ENCODE results near the gene TMEM156. TPM values are rescaled to one million over a fixed set of nuclear protein-coding genes. Genes with fewer than 3 reads are reported as not detected.

TMEM156 gene
- total RNA-seq, 1 donor from 2014 or later = not detected

DNA sequence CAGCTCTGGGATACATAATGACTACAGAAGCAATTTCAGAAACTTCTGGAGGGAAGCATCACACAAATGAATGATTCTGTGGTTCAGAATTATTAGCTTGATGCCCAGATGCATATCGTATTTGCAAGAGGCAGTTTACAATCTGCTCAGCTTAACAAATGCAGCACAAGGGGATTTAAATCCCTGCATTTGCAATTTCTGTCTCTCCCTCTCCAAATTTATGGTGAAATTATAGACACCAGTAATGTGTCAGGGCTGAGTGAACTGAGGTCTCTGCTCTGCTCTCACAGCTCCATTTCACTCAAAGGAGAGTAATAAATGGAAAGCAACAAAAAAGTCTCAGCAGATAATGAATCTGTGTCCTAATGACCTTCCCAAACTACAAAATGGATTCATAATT, 80.2 kb downstream of the TMEM156 start:
- Histone ChIP-seq H3K4me3 (no peak overlapping the region), H3K9me3 (no peaks in the 10 kb centered on the region), H3K4me1 (no peaks in the 10 kb centered on the region), H3K36me3 (no peaks in the 10 kb centered on the region), H3K27ac (no peak overlapping the region), H3K27me3 (no peaks in the 10 kb centered on the region)
- TF ChIP-seq, protein P1, sequence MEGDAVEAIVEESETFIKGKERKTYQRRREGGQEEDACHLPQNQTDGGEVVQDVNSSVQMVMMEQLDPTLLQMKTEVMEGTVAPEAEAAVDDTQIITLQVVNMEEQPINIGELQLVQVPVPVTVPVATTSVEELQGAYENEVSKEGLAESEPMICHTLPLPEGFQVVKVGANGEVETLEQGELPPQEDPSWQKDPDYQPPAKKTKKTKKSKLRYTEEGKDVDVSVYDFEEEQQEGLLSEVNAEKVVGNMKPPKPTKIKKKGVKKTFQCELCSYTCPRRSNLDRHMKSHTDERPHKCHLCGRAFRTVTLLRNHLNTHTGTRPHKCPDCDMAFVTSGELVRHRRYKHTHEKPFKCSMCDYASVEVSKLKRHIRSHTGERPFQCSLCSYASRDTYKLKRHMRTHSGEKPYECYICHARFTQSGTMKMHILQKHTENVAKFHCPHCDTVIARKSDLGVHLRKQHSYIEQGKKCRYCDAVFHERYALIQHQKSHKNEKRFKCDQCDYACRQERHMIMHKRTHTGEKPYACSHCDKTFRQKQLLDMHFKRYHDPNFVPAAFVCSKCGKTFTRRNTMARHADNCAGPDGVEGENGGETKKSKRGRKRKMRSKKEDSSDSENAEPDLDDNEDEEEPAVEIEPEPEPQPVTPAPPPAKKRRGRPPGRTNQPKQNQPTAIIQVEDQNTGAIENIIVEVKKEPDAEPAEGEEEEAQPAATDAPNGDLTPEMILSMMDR (IDR thresholded peaks at IDR 0.05) = no peak
- intact Hi-C loops (cut with DNase I) = no loop called here
- DNase-seq (ENCODE audit: low spot score in 2 of 2) = no peak

DNA sequence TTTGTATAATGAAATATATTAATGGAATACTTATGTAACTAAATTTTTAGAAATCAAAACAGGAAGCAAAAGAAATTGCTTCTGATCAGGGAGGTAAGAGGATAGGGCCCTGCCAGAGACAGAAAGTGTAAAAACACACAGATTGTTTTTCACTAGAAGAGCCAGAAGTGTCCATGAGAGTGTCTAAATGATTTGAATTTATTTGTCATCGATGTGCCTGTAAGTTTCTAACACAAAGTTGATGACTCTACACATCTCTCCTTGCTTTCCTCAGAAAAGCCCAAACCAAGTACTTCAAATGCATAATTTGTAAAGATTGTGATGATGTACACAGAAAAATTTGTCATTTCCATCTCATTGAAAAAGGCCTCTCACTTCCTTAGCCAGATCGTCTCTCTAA, 80.6 kb downstream of the TMEM156 start:
- H3K27me3 ChIP-seq = no peaks in the 10 kb centered on the region
- H3K36me3 ChIP-seq = no peaks in the 10 kb centered on the region
- intact Hi-C loops (cut with DNase I) = no loop called here
- no peak overlapping the region for H3K4me3 ChIP-seq
- H3K4me1 ChIP-seq = no peaks in the 10 kb centered on the region
- TF ChIP-seq, protein P1 (IDR thresholded peaks at IDR 0.05) = no peak
- no peak overlapping the region for H3K27ac ChIP-seq
- H3K9me3 ChIP-seq = no peaks in the 10 kb centered on the region
- no peak for DNase-seq (ENCODE audit: low spot score in 2 of 2)

DNA sequence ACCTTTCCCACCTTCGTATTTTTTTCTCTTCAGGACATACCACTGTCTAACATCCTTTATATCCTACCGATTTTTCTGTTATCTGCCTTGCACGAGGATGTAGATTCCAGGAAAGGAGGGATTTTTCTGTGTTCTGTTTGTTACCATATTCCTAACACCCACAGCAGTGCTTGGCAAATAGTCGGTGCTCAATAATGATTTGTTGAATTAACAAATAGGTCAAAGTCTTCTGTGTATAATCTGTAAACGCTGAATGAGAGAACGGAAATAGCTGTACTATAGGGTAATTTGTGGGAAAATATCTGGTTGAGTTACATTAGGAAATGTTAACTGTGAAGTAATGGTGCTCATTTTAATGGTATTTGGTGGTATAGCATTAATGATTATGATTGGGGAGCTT, 81.5 kb downstream of the TMEM156 start:
- no peaks in the 10 kb centered on the region for H3K4me1 ChIP-seq
- H3K27me3 ChIP-seq = no peaks in the 10 kb centered on the region
- no peaks in the 10 kb centered on the region for H3K9me3 ChIP-seq
- TF ChIP-seq, protein P1 (IDR thresholded peaks at IDR 0.05) = no peak
- DNase-seq (ENCODE audit: low spot score in 2 of 2) = no peak
- no peaks in the 10 kb centered on the region for H3K36me3 ChIP-seq
- intact Hi-C loops (cut with DNase I) = no loop called here
- no peak overlapping the region for H3K4me3 ChIP-seq
- no peak overlapping the region for H3K27ac ChIP-seq

DNA sequence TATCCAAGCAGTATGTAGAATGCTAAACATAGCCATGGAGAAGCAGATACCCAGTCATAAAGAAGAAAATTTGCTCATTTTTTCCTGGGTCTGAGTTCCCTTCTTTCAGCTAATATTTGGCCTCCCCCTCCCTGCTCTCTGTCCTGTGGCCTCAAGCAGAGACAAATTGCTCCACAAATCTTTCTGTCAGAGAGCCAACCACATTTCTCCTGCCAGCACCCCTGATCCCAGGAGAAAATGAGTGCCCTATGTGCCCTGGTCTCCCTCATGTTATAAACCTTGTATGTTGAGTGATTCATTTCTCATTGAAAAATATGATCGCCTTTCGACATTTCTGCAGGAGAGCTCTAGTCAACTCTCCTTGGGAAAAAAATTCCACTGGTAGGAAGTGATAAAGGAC, 82.0 kb downstream of the TMEM156 start:
- H3K27me3 ChIP-seq = no peaks in the 10 kb centered on the region
- H3K9me3 ChIP-seq = no peaks in the 10 kb centered on the region
- intact Hi-C loops (cut with DNase I) = no loop called here
- TF ChIP-seq, protein P1 (IDR thresholded peaks at IDR 0.05) = no peak
- no peak overlapping the region for H3K4me3 ChIP-seq
- no peaks in the 10 kb centered on the region for H3K4me1 ChIP-seq
- H3K36me3 ChIP-seq = peaks cover 3 to 6% of the 10 kb centered on the region in 2 donors
- no peak overlapping the region for H3K27ac ChIP-seq
- no peak for DNase-seq (ENCODE audit: low spot score in 2 of 2)

DNA sequence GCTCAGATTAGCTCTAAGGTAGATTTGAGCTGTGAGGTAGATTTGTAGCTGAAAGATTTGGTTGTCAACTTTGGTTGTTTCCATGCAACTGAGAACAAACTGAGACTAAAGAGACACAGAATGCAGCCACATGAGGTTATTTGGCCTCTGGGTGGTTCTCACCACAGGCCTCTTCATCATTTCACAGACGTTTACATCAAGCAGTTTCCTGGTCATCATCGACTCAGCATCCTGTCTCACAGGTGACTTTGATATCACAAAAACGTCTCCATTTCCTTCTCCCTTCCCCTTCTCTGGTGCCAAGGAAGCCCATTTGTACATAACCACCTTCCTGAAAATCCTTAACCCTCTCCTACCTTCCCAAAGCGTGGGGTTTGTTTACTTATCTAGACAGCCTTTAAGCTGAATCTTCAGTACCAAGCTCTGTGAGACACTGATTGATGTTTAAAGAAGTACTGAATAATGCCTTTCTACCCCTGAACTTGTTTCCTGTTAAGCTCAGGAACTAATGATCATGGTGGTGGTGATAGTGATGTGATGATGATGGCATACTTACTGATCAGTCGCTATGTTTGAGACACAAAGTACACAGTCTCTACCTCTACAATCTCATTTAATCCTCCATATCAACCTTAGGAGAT, 82.7 kb downstream of the TMEM156 start:
- TF ChIP-seq, protein P1 (IDR thresholded peaks at IDR 0.05) = no peak
- no peaks in the 10 kb centered on the region for H3K4me1 ChIP-seq
- DNase-seq (ENCODE audit: low spot score in 2 of 2) = no peak
- no peak overlapping the region for H3K4me3 ChIP-seq
- no peaks in the 10 kb centered on the region for H3K27me3 ChIP-seq
- H3K9me3 ChIP-seq = no peaks in the 10 kb centered on the region
- no peak overlapping the region for H3K27ac ChIP-seq
- intact Hi-C loops (cut with DNase I) = loop anchor here (5.0 kb wide), 1 partner anchor 93 kb away; no protein-coding TSS in a partner anchor
- peaks cover 9 to 12% of the 10 kb centered on the region in 2 donors for H3K36me3 ChIP-seq

Data from ascending aorta (tissue), 2 donors.